Mesendoderm (in vitro differentiated cells): ENCODE data around the gene TMEM132D.
A peak's percentile ranks its signal among the peaks of the same experiment; 100 is the strongest.

Experiments used
- DNase-seq: peaks from one replicate; pipeline ENCODE4 v3.0.0; 2013
- H2AK5ac ChIP-seq: 2 replicates; pipeline ENCODE4 v1.6.1; 2013; ENCODE audit warnings: low read length, inconsistent platforms
- H2BK120ac ChIP-seq: 2 replicates; pipeline ENCODE4 v1.6.1; 2013; ENCODE audit warnings: low read depth, mild to moderate bottlenecking, low read length, moderate library complexity, mixed read lengths
- H2BK15ac ChIP-seq: replicated peaks from 2 replicates; pipeline ENCODE4 v1.6.1; 2013; ENCODE audit warnings: low read depth, mild to moderate bottlenecking, moderate library complexity
- H2BK5ac ChIP-seq: 2 replicates; pipeline ENCODE4 v1.6.1; 2013; ENCODE audit warnings: low read length, inconsistent platforms
- H3K18ac ChIP-seq: 2 replicates; pipeline ENCODE4 v1.6.1; 2013; ENCODE audit warnings: mild to moderate bottlenecking, low read length, mixed read lengths
- H3K23ac ChIP-seq: one replicate; pipeline ENCODE4 v1.6.1; 2013; ENCODE audit warnings: low read length
- H3K27ac ChIP-seq: 2 replicates; pipeline ENCODE4 v1.5.1; 2013; ENCODE audit warnings: low read depth, mild to moderate bottlenecking, inconsistent platforms, low read length, moderate library complexity
- H3K27me3 ChIP-seq: 2 replicates; pipeline ENCODE4 v1.6.1; 2013; ENCODE audit warnings: low read length, control low read depth, mild to moderate bottlenecking, inconsistent platforms; ENCODE audit not compliant: insufficient read depth, poor library complexity
- H3K36me3 ChIP-seq: 2 replicates; pipeline ENCODE4 v1.6.1; 2013; ENCODE audit warnings: low read length, inconsistent platforms; ENCODE audit not compliant: control insufficient read depth, insufficient read depth
- H3K4ac ChIP-seq: one replicate; pipeline ENCODE4 v1.6.1; 2013; ENCODE audit warnings: low read depth, mild to moderate bottlenecking, low read length, moderate library complexity
- H3K4me1 ChIP-seq: 2 replicates; pipeline ENCODE4 v1.6.1; 2013; ENCODE audit warnings: low read depth, low read length, inconsistent platforms; ENCODE audit not compliant: control insufficient read depth
- H3K4me2 ChIP-seq: 2 replicates; pipeline ENCODE4 v1.6.1; 2013; ENCODE audit warnings: low read length
- H3K4me3 ChIP-seq: 2 replicates; pipeline ENCODE4 v1.5.1; 2013; ENCODE audit warnings: mild to moderate bottlenecking, low read length
- H3K56ac ChIP-seq: one replicate; pipeline ENCODE4 v1.6.1; 2013; ENCODE audit warnings: low read length
- H3K79me1 ChIP-seq: 2 replicates; pipeline ENCODE4 v1.6.1; 2013; ENCODE audit warnings: low read length, inconsistent platforms
- H3K79me2 ChIP-seq: 2 replicates; pipeline ENCODE4 v1.6.1; 2013; ENCODE audit warnings: mild to moderate bottlenecking, low read length; ENCODE audit not compliant: control insufficient read depth, insufficient read depth
- H3K9ac ChIP-seq: 2 replicates; pipeline ENCODE4 v1.6.1; 2013; ENCODE audit warnings: low read length, inconsistent platforms
- H4K5ac ChIP-seq: one replicate; pipeline ENCODE4 v1.6.1; 2013; ENCODE audit warnings: low read length
- H4K8ac ChIP-seq: one replicate; pipeline ENCODE4 v1.6.1; 2013; ENCODE audit warnings: low read depth, mild to moderate bottlenecking, control low read depth, low read length, moderate library complexity
- whole genome bisulfite sequencing: extraction: QIAGEN DNeasy Blood & Tissue Kit; methylation state at CpG from one replicate; pipeline ENCODE4 v1.1.7; 2013; ENCODE audit warnings: low lambda C conversion rate, missing lambda C conversion rate; ENCODE audit not compliant: insufficient coverage; ENCODE audit errors: extremely low coverage; 5-methylcytosine and 5-hydroxymethylcytosine counted together

The TMEM132D gene

GRCh38 chr12:129588142-129588541 is 315.7 kb downstream of the TMEM132D start:
- Histone ChIP-seq H3K79me2 (no peaks in the 10 kb centered on the region), H2BK120ac (no peak overlapping the region), H3K23ac (no peak overlapping the region), H3K18ac (no peak overlapping the region), H3K56ac (no peak overlapping the region), H2BK5ac (no peak overlapping the region), H3K4ac (no peak overlapping the region), H2BK15ac (no peak overlapping the region), H2AK5ac (no peak overlapping the region), H4K5ac (no peak overlapping the region), H3K4me2 (no peak overlapping the region), H3K4me3 (no peak overlapping the region), H4K8ac (no peak overlapping the region), H3K4me1 (no peaks in the 10 kb centered on the region), H3K27ac (no peak overlapping the region), H3K27me3 (no peaks in the 10 kb centered on the region), H3K36me3 (no peaks in the 10 kb centered on the region), H3K9ac (no peak overlapping the region), H3K79me1 (no peaks in the 10 kb centered on the region)
- no peak for DNase-seq
- no CpG with 5 or more reads among the region's 4 CpGs for WGBS

GRCh38 chr12:129585296-129585695 is 318.5 kb downstream of the TMEM132D start:
- no peak overlapping the region for H4K8ac ChIP-seq
- no peak overlapping the region for H3K4me2 ChIP-seq
- H3K79me1 ChIP-seq = no peaks in the 10 kb centered on the region
- no peaks in the 10 kb centered on the region for H3K79me2 ChIP-seq
- no peak overlapping the region for H4K5ac ChIP-seq
- DNase-seq = no peak
- no peak overlapping the region for H2BK15ac ChIP-seq
- H3K56ac ChIP-seq = no peak overlapping the region
- no peak overlapping the region for H2BK5ac ChIP-seq
- no peaks in the 10 kb centered on the region for H3K27me3 ChIP-seq
- no peak overlapping the region for H3K9ac ChIP-seq
- no peaks in the 10 kb centered on the region for H3K36me3 ChIP-seq
- no peak overlapping the region for H2AK5ac ChIP-seq
- H2BK120ac ChIP-seq = no peak overlapping the region
- H3K4ac ChIP-seq = no peak overlapping the region
- no peak overlapping the region for H3K27ac ChIP-seq
- H3K4me1 ChIP-seq = no peaks in the 10 kb centered on the region
- no peak overlapping the region for H3K23ac ChIP-seq
- H3K4me3 ChIP-seq = no peak overlapping the region
- no peak overlapping the region for H3K18ac ChIP-seq
- WGBS = no CpG with 5 or more reads among the region's 9 CpGs

GRCh38 chr12:129579879-129580278 is 323.9 kb downstream of the TMEM132D start:
- Histone ChIP-seq H3K18ac (no peak overlapping the region), H3K4me2 (no peak overlapping the region), H3K27me3 (no peaks in the 10 kb centered on the region), H3K4ac (no peak overlapping the region), H3K56ac (no peak overlapping the region), H3K4me3 (no peak overlapping the region), H4K5ac (no peak overlapping the region), H4K8ac (no peak overlapping the region), H2AK5ac (no peak overlapping the region), H3K9ac (no peak overlapping the region), H3K79me2 (no peaks in the 10 kb centered on the region), H3K36me3 (no peaks in the 10 kb centered on the region), H2BK15ac (no peak overlapping the region), H2BK5ac (no peak overlapping the region), H3K27ac (no peak overlapping the region), H3K79me1 (no peaks in the 10 kb centered on the region), H3K4me1 (no peaks in the 10 kb centered on the region), H3K23ac (no peak overlapping the region), H2BK120ac (no peak overlapping the region)
- peak; percentile 36 for DNase-seq
- WGBS = no CpG with 5 or more reads among the region's 5 CpGs

GRCh38 chr12:129571901-129572494 is 331.8 kb downstream of the TMEM132D start:
- DNase-seq = peak; percentile 71
- no CpG with 5 or more reads among the region's 17 CpGs for WGBS
- no peak overlapping the region for H3K23ac ChIP-seq

GRCh38 chr12:129570796-129571400 is 332.9 kb downstream of the TMEM132D start:
- Histone ChIP-seq H2BK5ac (no peak overlapping the region), H3K27ac (no peak overlapping the region), H3K79me1 (no peaks in the 10 kb centered on the region), H2BK15ac (no peak overlapping the region), H3K18ac (no peak overlapping the region), H3K4me1 (peaks cover 2% of the 10 kb centered on the region), H3K4ac (no peak overlapping the region), H3K23ac (no peak overlapping the region), H2AK5ac (no peak overlapping the region), H3K27me3 (no peaks in the 10 kb centered on the region), H3K79me2 (no peaks in the 10 kb centered on the region), H4K5ac (no peak overlapping the region), H3K9ac (no peak overlapping the region), H3K4me3 (no peak overlapping the region), H2BK120ac (no peak overlapping the region), H3K56ac (no peak overlapping the region), H3K36me3 (no peaks in the 10 kb centered on the region), H4K8ac (no peak overlapping the region), H3K4me2 (no peak overlapping the region)
- no CpG with 5 or more reads among the region's 12 CpGs for WGBS
- peak; percentile 55 for DNase-seq

More at GRCh38 chr12:129571901-129572494, 331.8 kb downstream of the TMEM132D start:
- no peaks in the 10 kb centered on the region for H3K27me3 ChIP-seq
- no peak overlapping the region for H3K9ac ChIP-seq
- H2BK15ac ChIP-seq = no peak overlapping the region
- H2BK5ac ChIP-seq = no peak overlapping the region
- no peak overlapping the region for H2AK5ac ChIP-seq
- no peaks in the 10 kb centered on the region for H3K36me3 ChIP-seq
- no peak overlapping the region for H3K18ac ChIP-seq
- no peak overlapping the region for H3K4ac ChIP-seq
- H3K4me3 ChIP-seq = no peak overlapping the region
- H3K79me2 ChIP-seq = no peaks in the 10 kb centered on the region
- H3K4me1 ChIP-seq = peaks cover 2% of the 10 kb centered on the region
- H3K4me2 ChIP-seq = no peak overlapping the region
- no peak overlapping the region for H4K8ac ChIP-seq
- H3K27ac ChIP-seq = no peak overlapping the region
- peak overlapping the region; percentile 49 for H3K56ac ChIP-seq
- no peak overlapping the region for H2BK120ac ChIP-seq
- no peak overlapping the region for H4K5ac ChIP-seq
- H3K79me1 ChIP-seq = no peaks in the 10 kb centered on the region

- Histone ChIP-seq H2BK15ac (no peak overlapping the region), H3K9ac (no peak overlapping the region), H3K4me2 (no peak overlapping the region), H3K18ac (no peak overlapping the region), H3K56ac (no peak overlapping the region), H3K27me3 (no peaks in the 10 kb centered on the region), H3K27ac (no peak overlapping the region), H3K23ac (no peak overlapping the region), H3K79me2 (no peaks in the 10 kb centered on the region), H3K4ac (no peak overlapping the region), H2BK5ac (no peak overlapping the region), H2BK120ac (no peak overlapping the region), H3K79me1 (no peaks in the 10 kb centered on the region), H3K4me3 (no peak overlapping the region), H4K8ac (no peak overlapping the region), H2AK5ac (no peak overlapping the region), H4K5ac (no peak overlapping the region), H3K36me3 (no peaks in the 10 kb centered on the region), H3K4me1 (peaks cover under 1% of the 10 kb centered on the region)
- DNase-seq = no peak
- WGBS = no CpG with 5 or more reads among the region's 5 CpGs
These were observed 337.0 kb downstream of the TMEM132D start for GRCh38 chr12:129566800-129567199.
